Measurements from ENCODE around the gene LRRFIP2.

DNA sequence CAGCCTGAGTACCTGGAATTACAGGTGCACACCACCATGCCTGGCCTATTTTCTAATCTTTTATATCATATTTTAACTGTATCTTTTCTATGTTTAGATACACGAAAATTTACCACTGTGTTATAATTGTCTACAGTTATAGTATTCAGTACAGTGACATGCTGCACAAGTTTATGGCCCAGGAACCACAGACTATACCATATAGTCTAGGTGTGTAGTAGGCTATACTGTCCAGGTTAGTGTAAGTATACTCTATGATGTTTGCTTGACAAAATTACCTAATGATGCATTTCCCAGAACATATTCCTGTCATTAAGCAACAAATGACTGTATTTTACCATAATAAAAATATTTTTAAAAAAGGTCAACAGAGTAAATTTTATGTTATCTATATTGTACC, 5.5 kb downstream of the LRRFIP2 start:
- TF ChIP-seq POLR2AphosphoS5 (IDR thresholded peaks at IDR 0.05; ENCODE audit: low read depth) (no peak), SPI1 (IDR thresholded peaks at IDR 0.05; ENCODE audit: borderline replicate concordance, low read depth) (no peak)
- TF ChIP-seq, protein P1, sequence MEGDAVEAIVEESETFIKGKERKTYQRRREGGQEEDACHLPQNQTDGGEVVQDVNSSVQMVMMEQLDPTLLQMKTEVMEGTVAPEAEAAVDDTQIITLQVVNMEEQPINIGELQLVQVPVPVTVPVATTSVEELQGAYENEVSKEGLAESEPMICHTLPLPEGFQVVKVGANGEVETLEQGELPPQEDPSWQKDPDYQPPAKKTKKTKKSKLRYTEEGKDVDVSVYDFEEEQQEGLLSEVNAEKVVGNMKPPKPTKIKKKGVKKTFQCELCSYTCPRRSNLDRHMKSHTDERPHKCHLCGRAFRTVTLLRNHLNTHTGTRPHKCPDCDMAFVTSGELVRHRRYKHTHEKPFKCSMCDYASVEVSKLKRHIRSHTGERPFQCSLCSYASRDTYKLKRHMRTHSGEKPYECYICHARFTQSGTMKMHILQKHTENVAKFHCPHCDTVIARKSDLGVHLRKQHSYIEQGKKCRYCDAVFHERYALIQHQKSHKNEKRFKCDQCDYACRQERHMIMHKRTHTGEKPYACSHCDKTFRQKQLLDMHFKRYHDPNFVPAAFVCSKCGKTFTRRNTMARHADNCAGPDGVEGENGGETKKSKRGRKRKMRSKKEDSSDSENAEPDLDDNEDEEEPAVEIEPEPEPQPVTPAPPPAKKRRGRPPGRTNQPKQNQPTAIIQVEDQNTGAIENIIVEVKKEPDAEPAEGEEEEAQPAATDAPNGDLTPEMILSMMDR (IDR thresholded peaks at IDR 0.05; ENCODE audit: insufficient read depth, low read length) = no peak

All from HL-60 (cell line).